Daoy (cell line): Measurements from ENCODE around the gene MNS1. TPM values are rescaled to one million over a fixed set of nuclear protein-coding genes. Genes with fewer than 3 reads are reported as not detected.
"Not testable (repeated sequence)": the region's sequence is repeated elsewhere in the genome, so short reads cannot be mapped to it uniquely, and the experiment has no call there.

Experiments used
- DNase-seq: peaks from one replicate; pipeline ENCODE4 v3.0.0-alpha.2; 2015; ENCODE audit warnings: low read depth
- total RNA-seq: library from RNA; depleted of rRNA; stranded (reverse); fragments of >200 nt; shearing (Covaris generic); gene quantifications from 2 replicates; pipeline ENCODE4 v1.2.3, GENCODE V29; 2014; rRNA removed

The MNS1 gene
- total RNA-seq, 1 experiment from 2014 or later = 10.4 TPM

DNA sequence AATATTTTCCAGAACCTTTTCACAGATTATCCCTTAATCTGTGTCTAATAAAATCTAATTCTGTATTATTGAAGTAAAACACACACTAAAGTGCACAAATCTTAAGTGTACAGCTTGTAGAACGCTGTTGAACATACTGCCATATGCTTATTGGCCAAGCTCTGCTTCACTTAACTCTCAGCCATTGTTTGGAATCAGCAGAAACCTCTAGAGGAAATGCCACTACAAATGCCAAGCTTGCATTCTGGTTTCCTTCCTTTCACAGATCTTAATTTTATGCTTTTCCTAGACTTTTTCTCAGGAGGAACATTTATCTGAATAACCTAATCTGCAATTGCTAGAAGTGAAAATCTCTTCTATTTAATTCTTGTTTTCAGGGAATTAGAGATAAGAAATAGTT is 10.1 kb downstream of the MNS1 start:
- no peak for DNase-seq

DNA sequence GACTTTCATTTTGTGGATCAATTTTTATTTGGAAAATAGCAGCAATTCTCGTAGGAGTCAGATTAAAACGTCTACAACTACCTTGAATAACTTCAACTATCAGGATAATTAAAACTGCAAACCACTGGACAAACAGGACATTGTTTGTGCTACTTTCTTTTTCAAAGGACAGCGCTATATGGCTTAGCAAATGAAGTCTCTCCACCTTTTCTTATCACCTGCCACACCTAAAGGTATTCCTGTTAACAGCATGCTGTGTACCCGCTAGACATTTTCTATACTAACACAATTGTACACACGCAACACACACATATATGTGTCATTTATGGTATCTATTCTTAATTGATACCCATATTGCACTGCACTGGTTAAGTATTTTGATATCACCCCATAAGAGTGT is 19.2 kb downstream of the MNS1 start:
- DNase-seq = no peak

- no peak for DNase-seq
These were observed 22.6 kb downstream of the MNS1 start for GRCh38 chr15:56442354-56442753.

DNA sequence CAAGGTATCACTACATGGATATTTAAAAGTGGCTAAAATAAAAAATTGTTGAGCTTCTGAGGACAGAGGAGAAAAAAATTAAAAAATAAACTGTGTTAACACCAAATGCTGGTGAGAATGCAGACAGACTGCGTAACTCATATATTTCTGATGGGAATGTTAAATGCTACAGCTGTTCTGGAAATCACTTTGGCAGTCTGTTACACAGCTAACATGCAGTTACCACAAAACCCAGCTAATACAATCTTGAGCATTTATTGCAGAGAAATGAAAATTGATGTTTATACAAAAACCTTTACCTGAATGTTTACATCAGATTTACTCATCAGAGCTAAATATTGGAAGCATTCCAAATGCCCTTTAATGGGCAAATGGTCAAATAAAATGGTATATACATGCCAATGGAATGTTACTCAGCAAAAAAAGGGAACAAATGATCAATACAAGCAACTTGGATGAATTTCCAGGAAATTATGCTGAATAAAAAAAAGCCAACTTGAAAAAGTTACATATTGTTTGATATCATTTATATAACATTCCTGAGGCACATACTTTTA is 24.6 kb downstream of the MNS1 start:
- DNase-seq = no peak

GRCh38 chr15:56432304-56432703 is 32.6 kb downstream of the MNS1 start:
- DNase-seq = no peak

GRCh38 chr15:56428821-56429458 is 36.0 kb downstream of the MNS1 start:
- no peak for DNase-seq

DNA sequence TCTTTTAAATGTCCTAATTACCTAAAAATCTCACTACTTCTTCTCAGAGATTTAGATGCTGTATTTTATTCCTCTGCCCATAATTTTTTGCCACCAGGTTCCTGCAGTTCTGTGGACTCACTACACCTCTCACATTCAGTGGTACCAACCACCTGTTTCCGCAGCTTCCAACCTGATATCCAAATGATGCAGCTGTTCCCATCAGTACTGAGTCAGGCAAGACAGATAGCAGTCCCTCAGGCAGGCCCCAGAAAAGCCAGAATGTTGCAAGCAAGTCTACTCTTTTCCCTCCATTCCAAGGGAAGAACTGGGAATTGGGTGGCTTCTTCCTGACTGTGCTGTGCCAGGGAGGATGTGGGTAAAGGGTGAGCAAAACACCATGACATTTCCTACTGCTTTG is 39.0 kb downstream of the MNS1 start:
- DNase-seq = no peak

- no peak for DNase-seq
These were observed 39.7 kb downstream of the MNS1 start for GRCh38 chr15:56425276-56425675.

GRCh38 chr15:56413114-56413733 is 51.7 kb downstream of the MNS1 start:
- not testable (repeated sequence) for DNase-seq

- DNase-seq = no peak
These were observed 53.7 kb downstream of the MNS1 start for GRCh38 chr15:56411122-56411749.

DNA sequence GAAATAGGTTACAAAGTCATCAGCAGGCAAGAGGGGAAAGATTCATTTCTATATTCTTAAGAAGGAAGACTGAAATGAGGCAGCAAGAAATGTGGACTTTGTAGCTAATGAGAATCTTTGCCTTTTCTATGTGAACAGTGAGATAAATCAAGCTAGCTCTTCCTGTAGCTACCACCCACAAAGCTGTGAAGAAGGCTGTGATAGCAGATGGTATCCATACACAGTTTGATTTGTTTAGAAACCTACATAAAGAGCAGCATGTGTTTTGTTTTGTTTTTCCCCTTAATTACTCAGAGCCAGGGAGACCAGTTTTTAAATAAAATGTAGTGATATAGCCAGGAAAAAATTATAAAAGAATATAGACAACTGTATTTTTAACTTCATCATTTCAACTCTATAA is 54.2 kb downstream of the MNS1 start:
- DNase-seq = no peak

DNA sequence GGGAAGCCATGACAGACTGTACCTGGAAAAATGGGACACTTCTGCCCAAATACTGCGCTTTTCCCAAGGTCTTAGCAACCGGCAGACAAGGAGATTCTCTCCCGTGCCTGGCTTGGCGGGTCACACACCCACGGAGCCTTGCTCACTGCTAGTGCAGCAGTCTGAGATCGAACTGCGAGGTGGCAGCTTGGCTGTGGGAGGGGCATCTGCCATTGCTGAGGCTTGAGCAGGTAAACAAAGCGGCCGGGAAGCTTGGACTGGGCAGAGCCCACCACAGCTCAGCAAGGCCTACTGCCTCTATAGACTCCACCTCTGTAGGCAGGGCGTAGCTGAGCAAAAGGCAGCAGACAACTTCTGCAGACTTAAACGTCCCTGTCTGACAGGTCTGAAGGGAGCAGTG is 65.7 kb downstream of the MNS1 start:
- DNase-seq = not testable (repeated sequence)

GRCh38 chr15:56397325-56397724 is 67.6 kb downstream of the MNS1 start:
- DNase-seq = not testable (repeated sequence)

- DNase-seq = no peak
These were observed 70.0 kb downstream of the MNS1 start for GRCh38 chr15:56394909-56395308.

GRCh38 chr15:56393277-56393676 is 71.7 kb downstream of the MNS1 start:
- no peak for DNase-seq

DNA sequence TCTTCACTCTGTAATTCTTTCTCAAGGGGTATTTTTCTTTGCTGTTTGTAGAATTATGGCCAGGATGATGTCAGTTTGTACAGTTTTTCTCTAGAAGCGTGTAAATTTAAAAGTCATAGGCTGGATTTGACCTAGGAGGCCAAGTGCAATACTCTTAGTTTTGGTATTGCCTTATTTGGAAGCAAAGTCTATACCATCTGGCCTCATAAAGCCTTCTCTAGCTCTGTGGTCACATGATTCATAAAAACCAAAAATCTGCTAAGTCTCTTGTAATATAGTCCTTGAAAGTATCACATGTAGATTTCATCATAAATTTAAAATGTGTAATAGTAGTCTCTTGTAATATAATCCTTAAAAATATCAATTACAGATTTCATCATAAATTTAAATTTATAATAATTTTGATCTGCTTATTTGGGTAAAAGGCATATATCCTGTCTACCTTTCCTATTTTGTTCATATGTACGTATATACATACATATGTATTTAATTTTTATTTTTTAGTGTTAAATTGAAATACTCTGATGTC is 74.1 kb downstream of the MNS1 start:
- DNase-seq = no peak

- DNase-seq = no peak
These were observed 79.0 kb downstream of the MNS1 start for GRCh38 chr15:56385908-56386307.

DNA sequence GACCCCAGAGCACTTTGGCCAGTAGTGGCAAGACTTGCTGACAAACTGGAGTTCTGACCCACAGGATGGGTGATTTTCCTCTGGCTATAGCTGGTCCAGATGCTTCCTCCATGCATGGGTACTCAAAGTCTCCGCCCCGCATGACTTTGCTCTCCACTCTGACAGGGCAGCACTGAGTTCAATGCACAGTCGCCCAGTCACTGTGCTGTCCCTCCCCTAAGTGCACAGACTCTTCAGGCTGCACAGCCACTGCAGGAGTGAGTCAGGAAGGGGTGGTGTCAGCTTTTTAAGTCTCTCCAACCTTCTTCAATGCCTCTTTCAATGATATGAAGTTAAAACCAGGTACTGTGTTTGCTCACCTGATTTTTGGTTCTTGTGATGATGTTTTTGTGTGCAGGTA is 81.9 kb downstream of the MNS1 start:
- DNase-seq = no peak

Other genes with a start within 250 kb of the MNS1 start
- 2.6 and 3.2 TPM in 2 replicates for gene RFX7, start 221.3 kb downstream of the MNS1 start, total RNA-seq
- gene TEX9, start 99.7 kb downstream of the MNS1 start, total RNA-seq = 7.3 and 13.5 TPM in 2 replicates